HepG2 (cell line): Measurements from ENCODE around the gene TGFBI.

Source experiments
- EZH2 ChIP-seq: conservative IDR thresholded peaks from 2 replicates; pipeline ENCODE4 v1.6.1; 2012; ENCODE audit warnings: mild to moderate bottlenecking, low read depth, low read length, moderate library complexity
- FOSL2 ChIP-seq: sonication (generic); formaldehyde crosslinking; IDR thresholded peaks from 2 replicates; pipeline ENCODE4 v1.4.0; 2020; ENCODE audit warnings: missing genetic modification reagents
- HDAC1 ChIP-seq: sonication (generic); formaldehyde crosslinking; IDR thresholded peaks from 2 replicates; pipeline ENCODE4 v1.5.1; 2020; ENCODE audit warnings: mild to moderate bottlenecking, missing genetic modification reagents
- ZGPAT ChIP-seq: IDR thresholded peaks from 2 replicates; pipeline ENCODE4 v1.6.1; 2016; ENCODE audit warnings: mild to moderate bottlenecking
- ZNF589 ChIP-seq: sonication (generic); formaldehyde crosslinking; conservative IDR thresholded peaks from 2 replicates; pipeline ENCODE4 v1.8.0; 2022; ENCODE audit warnings: mild to moderate bottlenecking, moderate library complexity, missing genetic modification reagents
- ZNF747 ChIP-seq: sonication (generic); formaldehyde crosslinking; IDR thresholded peaks from 2 replicates; pipeline ENCODE4 v1.8.1; 2023; ENCODE audit warnings: missing genetic modification reagents, mild to moderate bottlenecking, borderline replicate concordance
- TF ChIP-seq, protein P1 (sequence below): IDR thresholded peaks from 2 replicates; pipeline ENCODE4 v1.6.1; 2012; ENCODE audit warnings: low read depth, low read length, improper control_type of control experiment
- TF ChIP-seq, protein P2 (sequence below): IDR thresholded peaks from 2 replicates; pipeline ENCODE4 v1.6.1; 2016

DNA sequence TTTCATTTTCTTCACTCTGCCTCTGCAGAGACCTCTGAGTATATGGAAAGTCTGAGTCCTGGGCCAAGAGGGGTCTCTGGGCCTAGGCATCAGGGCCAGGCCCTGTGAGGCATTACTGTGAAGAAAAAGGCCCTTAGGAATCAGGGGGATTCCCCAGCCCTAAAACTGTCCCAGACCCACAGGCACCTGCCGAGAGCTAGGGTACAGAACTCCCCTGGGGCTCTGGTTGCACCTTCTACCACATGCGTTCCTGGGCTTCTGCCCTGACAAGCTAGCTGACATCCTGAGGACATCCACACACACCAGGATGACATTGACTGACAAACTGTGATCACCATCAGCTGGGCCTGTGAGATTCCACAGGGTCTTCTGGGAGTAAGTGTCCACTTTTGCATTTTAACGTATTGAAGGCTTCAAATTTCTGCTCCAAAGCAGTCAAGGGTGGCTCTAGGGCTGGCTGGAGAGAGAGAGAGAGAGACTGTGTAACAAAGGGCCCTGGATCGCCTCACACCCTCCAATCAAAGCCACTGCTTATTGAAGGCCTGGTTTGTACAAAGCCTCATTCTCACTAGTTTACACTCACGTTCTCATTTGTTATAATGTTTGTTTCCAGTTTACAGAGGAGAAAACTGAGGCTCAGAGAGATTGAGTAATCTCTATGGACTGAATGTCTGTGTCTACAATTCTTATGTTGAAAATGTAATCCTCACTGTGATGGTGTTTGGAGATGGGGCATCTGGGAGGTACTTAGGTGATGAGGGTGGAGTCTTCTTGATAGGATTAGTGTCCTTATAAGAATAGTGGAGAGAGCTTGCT lies 45.1 kb downstream of the TGFBI start:
- TF ChIP-seq HDAC1 (CRISPR knock-in tag) (no peak), FOSL2 (CRISPR knock-in tag) (no peak), ZNF589 (no peak), ZGPAT (CRISPR knock-in tag) (no peak), EZH2 (no peak), ZNF747 (CRISPR knock-in tag) (no peak)
- TF ChIP-seq, protein P1, sequence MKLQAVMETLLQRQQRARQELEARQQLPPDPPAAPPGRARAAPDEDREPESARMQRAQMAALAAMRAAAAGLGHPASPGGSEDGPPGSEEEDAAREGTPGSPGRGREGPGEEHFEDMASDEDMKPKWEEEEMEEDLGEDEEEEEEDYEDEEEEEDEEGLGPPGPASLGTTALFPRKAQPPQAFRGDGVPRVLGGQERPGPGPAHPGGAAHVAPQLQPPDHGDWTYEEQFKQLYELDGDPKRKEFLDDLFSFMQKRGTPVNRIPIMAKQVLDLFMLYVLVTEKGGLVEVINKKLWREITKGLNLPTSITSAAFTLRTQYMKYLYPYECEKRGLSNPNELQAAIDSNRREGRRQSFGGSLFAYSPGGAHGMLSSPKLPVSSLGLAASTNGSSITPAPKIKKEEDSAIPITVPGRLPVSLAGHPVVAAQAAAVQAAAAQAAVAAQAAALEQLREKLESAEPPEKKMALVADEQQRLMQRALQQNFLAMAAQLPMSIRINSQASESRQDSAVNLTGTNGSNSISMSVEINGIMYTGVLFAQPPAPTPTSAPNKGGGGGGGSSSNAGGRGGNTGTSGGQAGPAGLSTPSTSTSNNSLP = no peak
- TF ChIP-seq, protein P2, sequence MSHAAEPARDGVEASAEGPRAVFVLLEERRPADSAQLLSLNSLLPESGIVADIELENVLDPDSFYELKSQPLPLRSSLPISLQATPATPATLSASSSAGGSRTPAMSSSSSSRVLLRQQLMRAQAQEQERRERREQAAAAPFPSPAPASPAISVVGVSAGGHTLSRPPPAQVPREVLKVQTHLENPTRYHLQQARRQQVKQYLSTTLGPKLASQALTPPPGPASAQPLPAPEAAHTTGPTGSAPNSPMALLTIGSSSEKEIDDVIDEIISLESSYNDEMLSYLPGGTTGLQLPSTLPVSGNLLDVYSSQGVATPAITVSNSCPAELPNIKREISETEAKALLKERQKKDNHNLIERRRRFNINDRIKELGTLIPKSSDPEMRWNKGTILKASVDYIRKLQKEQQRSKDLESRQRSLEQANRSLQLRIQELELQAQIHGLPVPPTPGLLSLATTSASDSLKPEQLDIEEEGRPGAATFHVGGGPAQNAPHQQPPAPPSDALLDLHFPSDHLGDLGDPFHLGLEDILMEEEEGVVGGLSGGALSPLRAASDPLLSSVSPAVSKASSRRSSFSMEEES (CRISPR knock-in tag) = no peak
